Lower leg skin (tissue), 4 donors: Measurements from ENCODE around the gene KBTBD12. TPM values are rescaled to one million over a fixed set of nuclear protein-coding genes. Genes with fewer than 3 reads are reported as not detected.
"Not testable (repeated sequence)": the region's sequence is repeated elsewhere in the genome, so short reads cannot be mapped to it uniquely, and the experiment has no call there.

Experiments
- DNase-seq, 2 donors: peaks; one replicate each; pipeline ENCODE4 v3.0.0-alpha.2; 2019; ENCODE audit warnings: low spot score in 2 of 2
- H3K4me3 ChIP-seq: fragments of 200-600 bp; sonication (generic); 2 replicates; pipeline ENCODE4 v1.5.1; 2017; ENCODE audit warnings: mild to moderate bottlenecking, low read depth; ENCODE audit not compliant: poor library complexity, severe bottlenecking
- CTCF ChIP-seq, 3 donors: fragments of 450-650 bp; IDR thresholded peaks; one replicate each; pipeline ENCODE4 v1.5.1; 2016; ENCODE audit warnings: antibody characterized with exemption in 3 of 3, mild to moderate bottlenecking in 3 of 3, moderate library complexity in 2 of 3
- POLR2A ChIP-seq, 2 donors: fragments of 450-650 bp; IDR thresholded peaks; one replicate each; pipeline ENCODE4 v1.6.1; 2016 to 2017; ENCODE audit warnings: antibody characterized with exemption in 2 of 2, mild to moderate bottlenecking in 1 of 2, moderate library complexity in 1 of 2
- WGBS, 2 donors: methylation state at CpG; one replicate each; pipeline ENCODE4 v1.1.5; 2018; 5-methylcytosine and 5-hydroxymethylcytosine counted together
- intact Hi-C: fragments of 100-400 bp; cut with DNase I; formaldehyde crosslinking; loops from one replicate; pipeline ENCODE4 v1.15.0; 2023; ENCODE audit warnings: low total_unique reads
- total RNA-seq, 4 donors: library from RNA; depleted of rRNA; stranded (reverse); fragments of >200 nt; gene quantifications; one replicate each; pipeline ENCODE4 v1.1.0, GENCODE V29; 2016

The KBTBD12 gene
- total RNA-seq, 4 donors from 2014 or later, result 0.22 to 0.23 TPM; not detected in 2

- TF ChIP-seq CTCF (IDR thresholded peaks at IDR 0.05) (no peak), POLR2A (IDR thresholded peaks at IDR 0.05) (no peak)
- 70 to 82% methylated on average over 3 of the region's 3 CpGs for WGBS, 2 donors
- intact Hi-C loops, result no loop called here
- no peak for DNase-seq
- H3K4me3 ChIP-seq, result no peak overlapping the region
Measured at GRCh38 chr3:127899766-127900165, 15.3 kb upstream of the KBTBD12 start.

- H3K4me3 ChIP-seq, result no peak overlapping the region
- TF ChIP-seq CTCF (IDR thresholded peaks at IDR 0.05) (no peak), POLR2A (IDR thresholded peaks at IDR 0.05) (no peak)
- no peak for DNase-seq
- WGBS, 2 donors, result 92 to 93% methylated on average over 5 of the region's 5 CpGs
- intact Hi-C loops, result no loop called here
Measured at GRCh38 chr3:127900536-127900935, 14.5 kb upstream of the KBTBD12 start.

GRCh38 chr3:127902486-127902885, 12.5 kb upstream of the KBTBD12 start:
- DNase-seq, result no peak
- H3K4me3 ChIP-seq, result no peak overlapping the region
- 79 to 87% methylated on average over 6 of the region's 6 CpGs for WGBS, 2 donors
- intact Hi-C loops, result no loop called here
- TF ChIP-seq POLR2A (IDR thresholded peaks at IDR 0.05) (no peak), CTCF (IDR thresholded peaks at IDR 0.05) (no peak)

- no peak overlapping the region for H3K4me3 ChIP-seq
- 89 to 94% methylated on average over 6 of the region's 6 CpGs for WGBS, 2 donors
- no peak for DNase-seq
- no peak for TF ChIP-seq POLR2A (IDR thresholded peaks at IDR 0.05)
- no peak for TF ChIP-seq CTCF (IDR thresholded peaks at IDR 0.05)
- intact Hi-C loops, result no loop called here
Measured at GRCh38 chr3:127903611-127904375, 11.2 kb upstream of the KBTBD12 start.

GRCh38 chr3:127905556-127905955, 9.5 kb upstream of the KBTBD12 start:
- DNase-seq, result no peak
- intact Hi-C loops, result no loop called here
- no peak for TF ChIP-seq POLR2A (IDR thresholded peaks at IDR 0.05)
- no peak for TF ChIP-seq CTCF (IDR thresholded peaks at IDR 0.05)
- no peak overlapping the region for H3K4me3 ChIP-seq
- whole genome bisulfite sequencing, 2 donors, result 60 to 67% methylated on average over 3 of the region's 3 CpGs

- H3K4me3 ChIP-seq, DNase-seq, intact Hi-C loops: not testable (repeated sequence)
- 92 to 95% methylated on average over 3 of the region's 3 CpGs for WGBS, 2 donors
Measured at GRCh38 chr3:127906653-127907052, 8.4 kb upstream of the KBTBD12 start.
